ENCODE data around the gene PLCZ1. TPM values are rescaled to one million over a fixed set of nuclear protein-coding genes. Genes with fewer than 3 reads are reported as not detected.

Gene PLCZ1
- total and polyA plus RNA-seq, 2 experiments from 2014 or later = not detected

DNA sequence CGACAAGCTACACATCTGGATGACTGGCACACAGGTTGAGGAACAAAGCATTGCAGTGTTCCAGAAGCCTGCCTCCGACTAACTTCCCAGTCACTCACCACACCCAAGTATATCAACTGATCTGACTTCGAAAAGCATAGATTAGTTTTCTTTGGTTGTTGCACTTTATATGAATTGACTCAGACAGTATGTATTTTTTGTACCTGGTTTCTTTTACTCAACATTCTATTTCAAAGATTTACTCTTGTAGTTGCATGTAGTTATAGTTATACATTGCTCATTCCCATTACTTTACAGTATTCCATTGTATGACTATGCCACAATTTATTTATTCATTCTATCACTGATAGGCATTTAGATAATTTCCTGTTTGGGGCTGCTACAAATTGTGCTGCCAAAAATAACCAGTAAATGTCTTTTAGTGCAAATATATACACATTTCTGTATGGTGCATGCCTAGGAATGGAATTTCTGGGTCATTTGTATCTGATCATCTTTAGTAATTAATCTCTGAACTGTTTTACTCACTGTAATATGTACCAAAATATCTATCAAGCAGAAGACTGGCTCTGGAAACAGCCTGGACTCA is 17.8 kb downstream of the PLCZ1 start (continued):
- TF ChIP-seq, protein P1, sequence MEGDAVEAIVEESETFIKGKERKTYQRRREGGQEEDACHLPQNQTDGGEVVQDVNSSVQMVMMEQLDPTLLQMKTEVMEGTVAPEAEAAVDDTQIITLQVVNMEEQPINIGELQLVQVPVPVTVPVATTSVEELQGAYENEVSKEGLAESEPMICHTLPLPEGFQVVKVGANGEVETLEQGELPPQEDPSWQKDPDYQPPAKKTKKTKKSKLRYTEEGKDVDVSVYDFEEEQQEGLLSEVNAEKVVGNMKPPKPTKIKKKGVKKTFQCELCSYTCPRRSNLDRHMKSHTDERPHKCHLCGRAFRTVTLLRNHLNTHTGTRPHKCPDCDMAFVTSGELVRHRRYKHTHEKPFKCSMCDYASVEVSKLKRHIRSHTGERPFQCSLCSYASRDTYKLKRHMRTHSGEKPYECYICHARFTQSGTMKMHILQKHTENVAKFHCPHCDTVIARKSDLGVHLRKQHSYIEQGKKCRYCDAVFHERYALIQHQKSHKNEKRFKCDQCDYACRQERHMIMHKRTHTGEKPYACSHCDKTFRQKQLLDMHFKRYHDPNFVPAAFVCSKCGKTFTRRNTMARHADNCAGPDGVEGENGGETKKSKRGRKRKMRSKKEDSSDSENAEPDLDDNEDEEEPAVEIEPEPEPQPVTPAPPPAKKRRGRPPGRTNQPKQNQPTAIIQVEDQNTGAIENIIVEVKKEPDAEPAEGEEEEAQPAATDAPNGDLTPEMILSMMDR (conservative IDR thresholded peaks at IDR 0.05; ENCODE audit: low read depth in 2 of 2) = no peak
- no peak for TF ChIP-seq JUNB (IDR thresholded peaks at IDR 0.05; ENCODE audit: unreplicated experiment)
- TF ChIP-seq ZNF331 (CRISPR knock-in tag; IDR thresholded peaks at IDR 0.05; ENCODE audit: low read depth) = no peak
- no peak for TF ChIP-seq STAT1 (IDR thresholded peaks at IDR 0.05; ENCODE audit: unreplicated experiment)
- no peak for TF ChIP-seq ZNF114 (CRISPR knock-in tag; IDR thresholded peaks at IDR 0.05)

DNA sequence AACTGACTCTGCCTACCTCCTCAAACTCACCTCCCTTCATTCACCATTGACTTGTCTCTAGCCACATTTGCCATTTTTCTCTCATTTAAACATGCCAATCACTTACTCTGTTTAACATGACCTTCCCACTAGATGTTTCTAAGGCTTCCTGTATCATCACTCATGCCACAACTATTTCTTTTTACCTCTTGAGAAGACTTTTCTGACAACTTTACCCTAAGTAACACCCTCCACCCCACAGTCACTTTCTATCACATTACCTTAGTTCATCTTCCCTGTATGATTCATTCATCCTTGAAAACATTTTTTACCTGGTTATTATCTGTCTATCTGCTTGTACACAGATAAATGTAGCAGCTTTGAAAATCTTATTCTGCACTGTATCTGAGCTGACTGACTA is 19.4 kb downstream of the PLCZ1 start:
- Histone ChIP-seq H3K36me3 (ENCODE audit: insufficient read depth) (no peaks in the 10 kb centered on the region), H2AFZ (no peak overlapping the region), H3K4me1 (ENCODE audit: insufficient read depth) (no peaks in the 10 kb centered on the region), H3K27ac (ENCODE audit: low read depth) (no peak overlapping the region), H3K4me3 (no peak overlapping the region), H3K4me2 (no peak overlapping the region), H3K79me2 (replicated peaks; ENCODE audit: insufficient read depth) (no peaks in the 10 kb centered on the region), H4K20me1 (replicated peaks; ENCODE audit: insufficient read depth) (no peaks in the 10 kb centered on the region), H3K27me3 (ENCODE audit: insufficient read depth) (no peaks in the 10 kb centered on the region), H3K9me2 (ENCODE audit: insufficient read depth) (no peaks in the 10 kb centered on the region), H3F3A (replicated peaks; ENCODE audit: low read depth) (no peaks in the 10 kb centered on the region)
- Mint-ChIP-seq H3K4me3 (no peak overlapping the region), H3K36me3 (ENCODE audit: low read depth) (no peaks in the 10 kb centered on the region), H3K9me3 (no peaks in the 10 kb centered on the region; the same call in 2 of the 3 replicates), H3K27ac (no peak overlapping the region), H3K27me3 (ENCODE audit: insufficient read depth, low read depth, poor library complexity) (no peaks in the 10 kb centered on the region), H3K4me1 (no peaks in the 10 kb centered on the region)
- no peak for DNase-seq (ENCODE audit: low spot score)
- ATAC-seq = no peak
- TF ChIP-seq EZH2 (IDR thresholded peaks at IDR 0.05; ENCODE audit: low read depth, unreplicated experiment) = no peak
- TF ChIP-seq POLR2AphosphoS5 (IDR thresholded peaks at IDR 0.05; ENCODE audit: low read depth) = no peak
- TF ChIP-seq, protein P2, sequence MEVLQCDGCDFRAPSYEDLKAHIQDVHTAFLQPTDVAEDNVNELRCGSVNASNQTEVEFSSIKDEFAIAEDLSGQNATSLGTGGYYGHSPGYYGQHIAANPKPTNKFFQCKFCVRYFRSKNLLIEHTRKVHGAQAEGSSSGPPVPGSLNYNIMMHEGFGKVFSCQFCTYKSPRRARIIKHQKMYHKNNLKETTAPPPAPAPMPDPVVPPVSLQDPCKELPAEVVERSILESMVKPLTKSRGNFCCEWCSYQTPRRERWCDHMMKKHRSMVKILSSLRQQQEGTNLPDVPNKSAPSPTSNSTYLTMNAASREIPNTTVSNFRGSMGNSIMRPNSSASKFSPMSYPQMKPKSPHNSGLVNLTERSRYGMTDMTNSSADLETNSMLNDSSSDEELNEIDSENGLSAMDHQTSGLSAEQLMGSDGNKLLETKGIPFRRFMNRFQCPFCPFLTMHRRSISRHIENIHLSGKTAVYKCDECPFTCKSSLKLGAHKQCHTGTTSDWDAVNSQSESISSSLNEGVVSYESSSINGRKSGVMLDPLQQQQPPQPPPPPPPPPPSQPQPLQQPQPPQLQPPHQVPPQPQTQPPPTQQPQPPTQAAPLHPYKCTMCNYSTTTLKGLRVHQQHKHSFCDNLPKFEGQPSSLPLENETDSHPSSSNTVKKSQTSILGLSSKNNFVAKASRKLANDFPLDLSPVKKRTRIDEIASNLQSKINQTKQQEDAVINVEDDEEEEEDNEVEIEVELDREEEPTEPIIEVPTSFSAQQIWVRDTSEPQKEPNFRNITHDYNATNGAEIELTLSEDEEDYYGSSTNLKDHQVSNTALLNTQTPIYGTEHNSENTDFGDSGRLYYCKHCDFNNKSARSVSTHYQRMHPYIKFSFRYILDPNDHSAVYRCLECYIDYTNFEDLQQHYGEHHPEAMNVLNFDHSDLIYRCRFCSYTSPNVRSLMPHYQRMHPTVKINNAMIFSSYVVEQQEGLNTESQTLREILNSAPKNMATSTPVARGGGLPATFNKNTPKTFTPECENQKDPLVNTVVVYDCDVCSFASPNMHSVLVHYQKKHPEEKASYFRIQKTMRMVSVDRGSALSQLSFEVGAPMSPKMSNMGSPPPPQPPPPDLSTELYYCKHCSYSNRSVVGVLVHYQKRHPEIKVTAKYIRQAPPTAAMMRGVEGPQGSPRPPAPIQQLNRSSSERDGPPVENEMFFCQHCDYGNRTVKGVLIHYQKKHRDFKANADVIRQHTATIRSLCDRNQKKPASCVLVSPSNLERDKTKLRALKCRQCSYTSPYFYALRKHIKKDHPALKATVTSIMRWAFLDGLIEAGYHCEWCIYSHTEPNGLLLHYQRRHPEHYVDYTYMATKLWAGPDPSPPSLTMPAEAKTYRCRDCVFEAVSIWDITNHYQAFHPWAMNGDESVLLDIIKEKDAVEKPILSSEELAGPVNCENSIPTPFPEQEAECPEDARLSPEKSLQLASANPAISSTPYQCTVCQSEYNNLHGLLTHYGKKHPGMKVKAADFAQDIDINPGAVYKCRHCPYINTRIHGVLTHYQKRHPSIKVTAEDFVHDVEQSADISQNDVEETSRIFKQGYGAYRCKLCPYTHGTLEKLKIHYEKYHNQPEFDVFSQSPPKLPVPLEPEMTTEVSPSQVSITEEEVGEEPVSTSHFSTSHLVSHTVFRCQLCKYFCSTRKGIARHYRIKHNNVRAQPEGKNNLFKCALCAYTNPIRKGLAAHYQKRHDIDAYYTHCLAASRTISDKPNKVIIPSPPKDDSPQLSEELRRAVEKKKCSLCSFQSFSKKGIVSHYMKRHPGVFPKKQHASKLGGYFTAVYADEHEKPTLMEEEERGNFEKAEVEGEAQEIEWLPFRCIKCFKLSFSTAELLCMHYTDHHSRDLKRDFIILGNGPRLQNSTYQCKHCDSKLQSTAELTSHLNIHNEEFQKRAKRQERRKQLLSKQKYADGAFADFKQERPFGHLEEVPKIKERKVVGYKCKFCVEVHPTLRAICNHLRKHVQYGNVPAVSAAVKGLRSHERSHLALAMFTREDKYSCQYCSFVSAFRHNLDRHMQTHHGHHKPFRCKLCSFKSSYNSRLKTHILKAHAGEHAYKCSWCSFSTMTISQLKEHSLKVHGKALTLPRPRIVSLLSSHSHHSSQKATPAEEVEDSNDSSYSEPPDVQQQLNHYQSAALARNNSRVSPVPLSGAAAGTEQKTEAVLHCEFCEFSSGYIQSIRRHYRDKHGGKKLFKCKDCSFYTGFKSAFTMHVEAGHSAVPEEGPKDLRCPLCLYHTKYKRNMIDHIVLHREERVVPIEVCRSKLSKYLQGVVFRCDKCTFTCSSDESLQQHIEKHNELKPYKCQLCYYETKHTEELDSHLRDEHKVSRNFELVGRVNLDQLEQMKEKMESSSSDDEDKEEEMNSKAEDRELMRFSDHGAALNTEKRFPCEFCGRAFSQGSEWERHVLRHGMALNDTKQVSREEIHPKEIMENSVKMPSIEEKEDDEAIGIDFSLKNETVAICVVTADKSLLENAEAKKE (CRISPR knock-in tag; IDR thresholded peaks at IDR 0.05) = no peak
- TF ChIP-seq, protein P3, sequence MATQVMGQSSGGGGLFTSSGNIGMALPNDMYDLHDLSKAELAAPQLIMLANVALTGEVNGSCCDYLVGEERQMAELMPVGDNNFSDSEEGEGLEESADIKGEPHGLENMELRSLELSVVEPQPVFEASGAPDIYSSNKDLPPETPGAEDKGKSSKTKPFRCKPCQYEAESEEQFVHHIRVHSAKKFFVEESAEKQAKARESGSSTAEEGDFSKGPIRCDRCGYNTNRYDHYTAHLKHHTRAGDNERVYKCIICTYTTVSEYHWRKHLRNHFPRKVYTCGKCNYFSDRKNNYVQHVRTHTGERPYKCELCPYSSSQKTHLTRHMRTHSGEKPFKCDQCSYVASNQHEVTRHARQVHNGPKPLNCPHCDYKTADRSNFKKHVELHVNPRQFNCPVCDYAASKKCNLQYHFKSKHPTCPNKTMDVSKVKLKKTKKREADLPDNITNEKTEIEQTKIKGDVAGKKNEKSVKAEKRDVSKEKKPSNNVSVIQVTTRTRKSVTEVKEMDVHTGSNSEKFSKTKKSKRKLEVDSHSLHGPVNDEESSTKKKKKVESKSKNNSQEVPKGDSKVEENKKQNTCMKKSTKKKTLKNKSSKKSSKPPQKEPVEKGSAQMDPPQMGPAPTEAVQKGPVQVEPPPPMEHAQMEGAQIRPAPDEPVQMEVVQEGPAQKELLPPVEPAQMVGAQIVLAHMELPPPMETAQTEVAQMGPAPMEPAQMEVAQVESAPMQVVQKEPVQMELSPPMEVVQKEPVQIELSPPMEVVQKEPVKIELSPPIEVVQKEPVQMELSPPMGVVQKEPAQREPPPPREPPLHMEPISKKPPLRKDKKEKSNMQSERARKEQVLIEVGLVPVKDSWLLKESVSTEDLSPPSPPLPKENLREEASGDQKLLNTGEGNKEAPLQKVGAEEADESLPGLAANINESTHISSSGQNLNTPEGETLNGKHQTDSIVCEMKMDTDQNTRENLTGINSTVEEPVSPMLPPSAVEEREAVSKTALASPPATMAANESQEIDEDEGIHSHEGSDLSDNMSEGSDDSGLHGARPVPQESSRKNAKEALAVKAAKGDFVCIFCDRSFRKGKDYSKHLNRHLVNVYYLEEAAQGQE (IDR thresholded peaks at IDR 0.05; ENCODE audit: unreplicated experiment) = no peak
- TF ChIP-seq JUNB (IDR thresholded peaks at IDR 0.05; ENCODE audit: unreplicated experiment) = no peak
- no peak for TF ChIP-seq CREB1 (CRISPR knock-in tag; IDR thresholded peaks at IDR 0.05; ENCODE audit: low read depth)
- no peak for TF ChIP-seq STAT1 (IDR thresholded peaks at IDR 0.05; ENCODE audit: unreplicated experiment)
- TF ChIP-seq ZNF331 (CRISPR knock-in tag; IDR thresholded peaks at IDR 0.05; ENCODE audit: low read depth) = no peak
- no peak for TF ChIP-seq ZNF114 (CRISPR knock-in tag; IDR thresholded peaks at IDR 0.05)
- TF ChIP-seq EZH2phosphoT487 (IDR thresholded peaks at IDR 0.05; ENCODE audit: unreplicated experiment) = no peak
- TF ChIP-seq, protein P4, sequence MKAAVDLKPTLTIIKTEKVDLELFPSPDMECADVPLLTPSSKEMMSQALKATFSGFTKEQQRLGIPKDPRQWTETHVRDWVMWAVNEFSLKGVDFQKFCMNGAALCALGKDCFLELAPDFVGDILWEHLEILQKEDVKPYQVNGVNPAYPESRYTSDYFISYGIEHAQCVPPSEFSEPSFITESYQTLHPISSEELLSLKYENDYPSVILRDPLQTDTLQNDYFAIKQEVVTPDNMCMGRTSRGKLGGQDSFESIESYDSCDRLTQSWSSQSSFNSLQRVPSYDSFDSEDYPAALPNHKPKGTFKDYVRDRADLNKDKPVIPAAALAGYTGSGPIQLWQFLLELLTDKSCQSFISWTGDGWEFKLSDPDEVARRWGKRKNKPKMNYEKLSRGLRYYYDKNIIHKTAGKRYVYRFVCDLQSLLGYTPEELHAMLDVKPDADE (IDR thresholded peaks at IDR 0.05) = no peak

Measured in GM23338 (cell line).